ENCODE measurements around the gene GUCY1B1.

Gene GUCY1B1

DNA sequence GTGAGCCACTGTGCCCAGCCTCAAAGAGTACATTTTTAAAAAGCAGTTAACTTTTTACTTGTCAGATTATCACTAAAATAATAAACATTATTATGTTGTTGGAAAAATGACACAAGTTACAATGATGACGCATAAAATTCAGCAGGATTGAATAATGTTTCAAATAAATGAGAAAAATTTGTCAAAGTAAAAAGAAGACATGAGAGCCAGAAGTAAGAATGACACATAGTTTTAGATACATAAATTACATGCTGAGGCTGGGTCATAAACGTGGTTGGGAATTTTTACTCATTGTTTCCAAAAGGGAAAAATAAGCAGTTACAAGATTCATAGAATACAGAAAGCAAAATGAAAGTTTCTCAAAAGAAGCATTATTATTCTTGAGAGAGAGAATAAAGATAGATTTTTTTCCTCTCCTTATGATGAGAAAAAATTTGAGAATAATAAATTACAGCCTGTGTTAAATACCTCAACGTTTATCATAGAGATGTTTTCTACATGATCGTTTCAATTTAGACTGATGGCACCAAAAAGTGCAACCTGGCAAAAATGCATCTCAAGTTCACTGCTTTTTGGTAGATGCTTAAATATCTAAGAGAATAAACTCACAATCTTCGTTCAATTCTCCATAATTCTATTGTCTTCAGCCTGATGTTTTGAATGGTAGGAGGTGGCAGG lies 40.4 kb downstream of the GUCY1B1 start:
- DNase-seq (ENCODE audit: low read depth in 2 of 2) = no peak

DNA sequence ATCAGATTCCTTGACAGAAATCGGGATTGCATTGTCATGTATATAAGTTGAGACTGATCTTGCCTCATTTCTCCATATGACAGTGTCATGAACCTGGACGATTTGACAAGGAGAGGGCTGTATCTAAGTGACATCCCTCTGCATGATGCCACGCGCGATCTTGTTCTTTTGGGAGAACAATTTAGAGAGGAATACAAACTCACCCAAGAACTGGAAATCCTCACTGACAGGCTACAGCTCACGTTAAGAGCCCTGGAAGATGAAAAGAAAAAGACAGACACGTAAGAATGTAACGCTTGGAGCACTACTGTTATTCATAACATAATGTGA lies 40.9 kb downstream of the GUCY1B1 start:
- DNase-seq (ENCODE audit: low read depth in 2 of 2) = no peak

DNA sequence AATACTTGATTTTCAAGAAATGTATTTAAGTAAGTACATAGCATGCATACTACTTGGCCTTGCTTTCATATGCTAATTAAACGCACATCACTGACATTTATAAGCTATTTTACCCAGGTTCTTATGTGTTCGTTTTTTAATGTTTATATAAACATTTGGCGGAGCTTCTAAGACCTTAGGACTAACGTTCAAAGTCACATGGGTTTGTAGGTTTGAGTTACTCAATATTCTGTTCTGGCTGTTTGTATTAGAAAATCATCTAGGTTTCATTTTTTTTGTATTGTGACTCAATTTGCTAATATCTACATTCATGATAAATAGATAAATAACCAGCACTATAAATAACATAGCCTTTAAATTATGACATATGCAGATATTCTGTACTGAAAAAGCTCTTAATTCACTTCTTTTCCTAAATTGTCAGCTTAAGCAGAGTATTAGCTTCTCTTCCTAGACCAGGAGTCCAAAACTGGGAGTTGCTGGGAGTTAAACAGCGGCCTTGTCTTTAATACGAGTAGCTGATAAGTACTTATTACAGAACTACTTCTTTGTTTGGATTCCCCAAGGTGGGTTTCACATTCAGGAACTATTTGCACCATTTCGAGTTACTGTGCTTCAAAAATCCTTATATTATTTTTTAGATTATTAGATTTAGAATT lies 42.0 kb downstream of the GUCY1B1 start:
- no peak for DNase-seq (ENCODE audit: low read depth in 2 of 2)

DNA sequence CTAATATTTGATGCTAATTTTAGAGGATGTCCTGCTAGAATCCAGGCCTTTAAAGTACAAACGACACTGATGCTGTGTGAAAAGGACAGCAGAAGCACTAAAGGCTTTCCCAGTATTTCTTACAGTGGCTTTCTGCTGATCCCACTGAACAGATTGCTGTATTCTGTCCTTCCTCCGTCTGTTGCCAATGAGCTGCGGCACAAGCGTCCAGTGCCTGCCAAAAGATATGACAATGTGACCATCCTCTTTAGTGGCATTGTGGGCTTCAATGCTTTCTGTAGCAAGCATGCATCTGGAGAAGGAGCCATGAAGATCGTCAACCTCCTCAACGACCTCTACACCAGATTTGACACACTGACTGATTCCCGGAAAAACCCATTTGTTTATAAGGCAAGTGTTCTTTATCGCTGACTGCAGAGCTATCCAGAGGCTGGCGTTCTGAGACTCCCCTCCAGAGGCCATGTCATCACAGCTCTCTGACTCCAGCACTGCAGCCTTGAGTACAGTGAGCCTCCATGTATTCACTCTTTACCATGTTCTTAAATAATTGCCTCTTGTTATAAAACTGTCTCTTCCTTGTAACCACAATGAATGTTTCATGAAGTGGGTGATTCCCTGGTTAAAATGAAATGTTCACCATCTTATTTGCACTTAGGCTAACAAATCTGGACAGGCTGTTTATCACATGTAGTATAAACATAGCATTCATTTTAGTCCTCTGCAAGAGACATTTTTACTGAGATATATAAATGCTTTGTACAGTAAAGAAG lies 43.6 kb downstream of the GUCY1B1 start:
- DNase-seq (ENCODE audit: low read depth in 2 of 2) = no peak

- no peak for DNase-seq (ENCODE audit: low read depth in 2 of 2)
Measured at GRCh38 chr4:155805016-155805415, 46.2 kb downstream of the GUCY1B1 start.

DNA sequence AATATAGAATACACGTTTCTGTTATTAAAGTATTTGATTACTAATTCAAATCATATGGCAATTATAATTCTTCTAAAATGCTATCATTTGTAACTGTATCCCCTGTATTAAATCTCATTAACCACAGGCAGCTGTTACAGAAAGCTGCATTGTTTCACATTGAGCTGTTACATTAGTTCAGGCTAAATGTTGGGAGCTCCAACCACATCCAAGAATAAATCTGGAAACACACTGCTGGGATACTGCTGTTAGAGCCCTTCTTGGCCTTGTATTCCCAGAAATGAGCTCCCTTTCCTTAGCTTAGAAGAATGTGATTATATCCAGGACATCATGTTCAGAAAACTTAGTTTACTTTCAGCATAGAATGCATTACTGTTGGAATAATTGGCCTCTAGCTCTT lies 48.2 kb downstream of the GUCY1B1 start:
- DNase-seq (ENCODE audit: low read depth in 2 of 2) = peak; percentile 96 to 97

- DNase-seq (ENCODE audit: low read depth in 2 of 2) = peak; percentile 81 to 84
Measured at GRCh38 chr4:155809835-155810234, 51.0 kb downstream of the GUCY1B1 start.

GRCh38 chr4:155811083-155811482 lies 52.3 kb downstream of the GUCY1B1 start:
- no peak for DNase-seq (ENCODE audit: low read depth in 2 of 2)

DNA sequence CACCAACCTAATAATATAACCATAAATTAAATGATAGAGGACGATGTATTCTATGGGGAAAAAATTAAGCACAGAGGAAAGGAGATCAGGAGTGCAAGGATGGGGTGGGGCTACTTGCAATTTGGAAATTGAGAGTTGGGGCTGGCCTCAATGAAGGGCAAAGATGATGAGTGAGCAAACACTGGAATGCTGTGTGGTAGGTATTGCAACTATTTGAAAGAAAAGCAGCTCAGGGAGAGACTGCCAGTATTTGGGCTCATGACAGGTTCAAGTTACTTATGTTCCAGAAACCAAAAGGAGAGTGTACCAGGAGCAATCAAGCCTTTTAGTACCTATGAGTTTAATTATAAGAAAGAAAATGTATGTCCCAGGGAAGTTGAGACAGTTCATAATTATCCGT lies 59.8 kb downstream of the GUCY1B1 start:
- no peak for DNase-seq (ENCODE audit: low read depth in 2 of 2)

DNA sequence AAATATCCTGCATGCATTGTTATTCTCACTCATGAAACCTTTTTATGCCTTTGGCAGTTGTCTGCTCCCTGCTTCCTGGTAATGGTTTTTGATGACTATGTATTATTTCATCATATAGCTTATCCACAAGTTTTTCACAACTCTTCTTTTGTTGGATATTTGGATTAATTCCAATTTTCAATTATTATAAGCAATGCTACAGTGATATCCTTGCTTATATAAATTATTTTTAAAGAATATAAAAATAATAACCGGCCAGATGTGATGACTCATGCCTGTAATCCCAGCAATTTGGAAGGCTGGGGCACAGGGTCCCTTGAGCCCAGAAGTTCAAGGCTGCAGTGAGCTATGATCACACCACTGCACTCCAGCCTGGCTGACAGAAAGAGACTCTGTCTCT lies 60.2 kb downstream of the GUCY1B1 start:
- no peak for DNase-seq (ENCODE audit: low read depth in 2 of 2)

- DNase-seq (ENCODE audit: low read depth in 2 of 2) = no peak
Measured at GRCh38 chr4:155820887-155821518, 62.2 kb downstream of the GUCY1B1 start.

GRCh38 chr4:155822572-155822971 lies 63.8 kb downstream of the GUCY1B1 start:
- no peak for DNase-seq (ENCODE audit: low read depth in 2 of 2)

DNA sequence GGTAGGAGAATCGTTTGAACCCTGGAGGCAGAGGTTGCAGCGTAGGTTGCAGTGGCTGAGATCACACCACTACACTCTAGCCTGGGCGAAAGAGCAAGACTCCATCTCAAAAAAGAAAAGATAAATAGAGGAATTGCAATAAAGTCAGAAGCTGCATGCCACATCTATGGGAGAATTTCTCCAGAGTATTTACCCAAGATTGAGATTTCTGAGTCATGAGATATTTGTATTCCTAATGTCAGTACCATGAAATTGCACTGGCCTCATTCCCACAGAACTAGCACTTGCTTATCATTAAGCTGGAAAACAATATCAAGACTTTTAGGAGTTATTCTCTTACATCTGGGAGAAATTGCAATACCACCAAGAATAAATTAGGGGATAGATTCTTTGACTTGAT lies 69.8 kb downstream of the GUCY1B1 start:
- no peak for DNase-seq (ENCODE audit: low read depth in 2 of 2)

DNA sequence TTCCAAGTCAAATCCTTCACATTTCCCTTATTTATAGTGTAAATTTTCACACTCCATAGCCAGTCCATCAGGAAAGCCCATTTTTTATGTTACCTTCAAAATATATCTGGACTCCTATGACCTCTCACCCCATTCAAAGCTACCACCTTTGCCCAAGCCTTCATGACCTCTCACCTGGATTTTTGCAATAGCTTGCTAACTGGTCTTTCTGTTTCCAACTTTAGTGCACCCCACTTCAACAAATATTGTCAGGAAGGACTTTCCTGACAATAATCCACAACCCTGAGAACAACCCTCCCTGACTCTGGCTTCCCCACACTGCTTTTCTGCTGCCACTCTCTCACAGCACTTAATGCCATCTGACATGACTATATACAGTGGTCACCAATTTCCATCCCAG lies 73.8 kb downstream of the GUCY1B1 start:
- DNase-seq (ENCODE audit: low read depth in 2 of 2) = no peak

GRCh38 chr4:155837203-155837796 lies 78.5 kb downstream of the GUCY1B1 start:
- no peak for DNase-seq (ENCODE audit: low read depth in 2 of 2)

GRCh38 chr4:155842080-155842479 lies 83.3 kb downstream of the GUCY1B1 start:
- DNase-seq (ENCODE audit: low read depth in 2 of 2) = no peak

DNA sequence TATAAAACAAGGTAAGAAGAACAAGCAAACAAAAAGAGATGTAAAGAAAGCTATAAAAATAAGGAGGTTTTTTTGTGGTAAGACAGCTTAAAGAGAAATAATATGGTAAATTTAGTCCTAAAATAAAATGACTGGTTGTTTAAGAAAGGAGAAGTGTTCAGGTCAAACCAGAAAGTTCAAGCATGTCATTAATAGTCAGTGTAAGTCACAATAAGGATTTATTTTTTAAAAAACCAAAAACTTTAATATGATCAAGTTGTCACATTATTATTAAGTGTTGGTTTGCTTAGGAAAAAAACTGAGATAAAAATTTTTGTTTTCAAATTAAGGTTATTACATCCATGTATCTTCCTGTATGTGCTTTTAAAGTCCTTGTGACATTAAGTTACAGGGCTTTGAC lies 88.1 kb downstream of the GUCY1B1 start:
- no peak for DNase-seq (ENCODE audit: low read depth in 2 of 2)

DNA sequence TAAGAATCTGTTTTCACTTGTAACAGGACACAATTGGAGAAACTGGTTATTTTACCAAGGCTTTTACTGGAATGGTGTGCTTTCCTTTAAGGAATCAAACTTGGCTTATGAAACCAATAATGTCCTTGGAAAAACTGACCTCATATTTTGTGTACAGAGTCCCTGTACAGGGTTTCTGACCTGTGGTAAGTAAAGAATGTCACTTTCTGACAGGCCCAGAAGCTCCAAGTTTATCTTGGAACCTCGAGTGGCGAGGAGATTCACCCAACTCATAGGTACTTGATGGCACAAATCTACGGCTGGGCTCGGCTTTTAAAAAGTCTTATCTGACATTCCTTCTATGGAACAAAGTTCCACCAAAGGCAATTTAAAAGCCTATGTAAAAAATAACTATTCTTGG lies 90.2 kb downstream of the GUCY1B1 start:
- no peak for DNase-seq (ENCODE audit: low read depth in 2 of 2)

DNA sequence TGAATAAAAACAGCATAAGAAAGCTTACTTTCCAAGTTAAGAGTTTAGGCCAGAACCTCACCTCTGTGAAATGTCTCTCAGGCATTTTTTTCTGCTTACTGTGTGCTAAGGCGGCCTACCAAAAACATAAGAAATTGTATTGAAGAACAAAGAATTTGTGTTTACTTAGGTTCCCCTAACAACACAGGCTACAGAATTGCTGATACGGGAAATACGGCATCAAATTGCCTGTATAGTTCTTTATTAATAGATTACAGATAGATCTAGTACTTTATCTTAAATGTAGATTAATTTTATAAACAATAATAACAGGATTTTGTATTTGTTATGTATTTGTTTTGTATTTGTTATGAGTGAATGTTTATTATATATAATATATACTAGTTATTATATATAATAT lies 94.4 kb downstream of the GUCY1B1 start:
- no peak for DNase-seq (ENCODE audit: low read depth in 2 of 2)

DNA sequence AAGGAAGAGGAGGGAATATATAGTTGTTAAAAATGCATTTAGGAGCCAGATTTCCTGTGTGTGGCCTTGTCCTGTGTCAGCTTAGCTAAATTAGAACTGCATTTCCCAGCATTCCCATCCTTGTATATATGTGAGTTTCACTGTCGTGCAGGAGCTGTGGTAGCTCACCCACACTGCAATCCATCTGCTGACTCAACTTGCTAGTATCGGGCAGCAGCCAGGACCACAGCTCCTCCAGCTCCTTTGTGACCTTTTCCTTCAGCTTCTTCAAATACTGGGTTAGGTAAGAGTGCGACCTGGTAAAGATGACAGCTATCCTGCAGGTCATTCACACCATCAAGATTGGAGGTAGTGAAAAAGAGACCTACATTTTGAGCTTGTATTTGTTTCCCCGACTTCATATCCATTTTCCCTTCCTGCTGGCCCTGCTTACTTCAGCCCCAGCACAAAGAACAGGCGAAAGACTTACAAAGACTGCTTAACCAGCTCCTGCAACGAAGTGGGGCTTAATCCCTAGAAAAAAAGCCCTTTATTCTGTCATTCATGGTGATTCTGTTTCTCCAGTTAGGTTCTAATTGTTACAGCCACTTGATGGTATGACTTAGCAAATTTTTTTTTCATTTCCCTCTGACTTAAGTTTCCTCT lies 95.9 kb downstream of the GUCY1B1 start:
- DNase-seq (ENCODE audit: low read depth in 2 of 2) = no peak

- DNase-seq (ENCODE audit: low read depth in 2 of 2) = no peak
Measured at GRCh38 chr4:155855897-155856296, 97.1 kb downstream of the GUCY1B1 start.
